Cerebellar cortex (tissue), 1 donor: ENCODE measurements around the gene CLCF1.

Experiments
- DNase-seq: peaks from one replicate; pipeline ENCODE4 v3.0.0-alpha.2; 2015; ENCODE audit warnings: low spot score

Gene CLCF1

GRCh38 chr11:67356387-67356863 lies 17.0 kb downstream of the CLCF1 start:
- no peak for DNase-seq

- no peak for DNase-seq
Measured at GRCh38 chr11:67355794-67356386, 17.5 kb downstream of the CLCF1 start.

- no peak for DNase-seq
Measured at GRCh38 chr11:67355023-67355793, 18.2 kb downstream of the CLCF1 start.

DNA sequence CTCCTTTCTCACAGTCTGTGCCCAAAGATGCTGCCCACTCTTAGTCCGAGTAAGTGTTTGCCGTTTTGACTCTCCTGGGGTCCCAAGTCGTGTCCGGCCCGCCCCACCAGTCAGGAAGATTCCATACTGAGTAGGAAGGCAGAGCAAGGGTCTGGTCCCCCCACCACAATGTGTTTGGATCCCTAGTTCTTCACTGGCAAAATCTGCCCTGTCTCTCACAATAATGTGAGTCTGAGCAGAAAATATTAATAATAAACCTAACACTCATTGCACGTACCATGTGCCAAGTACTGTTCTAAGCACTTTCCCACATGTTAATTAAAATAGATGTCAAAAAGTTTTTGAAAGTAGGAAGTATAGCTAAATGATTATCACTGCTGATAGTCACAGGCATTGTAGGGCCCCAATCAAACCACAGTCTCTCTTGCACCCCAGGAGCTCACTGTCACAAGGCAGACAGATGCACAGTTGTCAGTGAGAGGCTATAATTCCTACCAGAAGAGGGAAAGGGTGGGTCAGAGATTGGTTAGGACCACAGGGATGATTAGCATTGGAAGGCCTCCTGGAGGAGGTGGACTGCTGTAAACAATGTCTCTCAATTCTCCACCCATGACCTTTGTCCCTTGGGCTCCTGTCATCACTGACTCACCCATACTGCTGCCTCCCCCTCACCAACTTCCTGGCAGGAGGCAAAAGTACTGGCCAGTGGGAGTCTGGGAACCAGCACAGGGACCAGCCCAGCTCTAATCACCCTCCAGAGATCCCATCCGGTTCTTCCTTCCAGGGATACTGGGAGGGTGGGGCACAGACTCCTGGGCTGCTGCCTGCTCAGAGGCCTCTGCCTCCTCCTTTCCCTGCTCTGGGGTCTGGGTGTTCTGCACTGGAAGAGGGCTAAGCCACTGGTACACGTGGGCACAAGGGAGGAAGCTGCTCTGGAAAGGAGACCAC lies 19.0 kb downstream of the CLCF1 start:
- DNase-seq: peak; percentile 26

- peak; percentile 96 for DNase-seq
Measured at GRCh38 chr11:67353317-67354074, 19.9 kb downstream of the CLCF1 start, which contains the start of gene POLD4. POLD4 (minus strand) TSS chr11:67353546; CDS start chr11:67353399, 147 bp downstream.

DNA sequence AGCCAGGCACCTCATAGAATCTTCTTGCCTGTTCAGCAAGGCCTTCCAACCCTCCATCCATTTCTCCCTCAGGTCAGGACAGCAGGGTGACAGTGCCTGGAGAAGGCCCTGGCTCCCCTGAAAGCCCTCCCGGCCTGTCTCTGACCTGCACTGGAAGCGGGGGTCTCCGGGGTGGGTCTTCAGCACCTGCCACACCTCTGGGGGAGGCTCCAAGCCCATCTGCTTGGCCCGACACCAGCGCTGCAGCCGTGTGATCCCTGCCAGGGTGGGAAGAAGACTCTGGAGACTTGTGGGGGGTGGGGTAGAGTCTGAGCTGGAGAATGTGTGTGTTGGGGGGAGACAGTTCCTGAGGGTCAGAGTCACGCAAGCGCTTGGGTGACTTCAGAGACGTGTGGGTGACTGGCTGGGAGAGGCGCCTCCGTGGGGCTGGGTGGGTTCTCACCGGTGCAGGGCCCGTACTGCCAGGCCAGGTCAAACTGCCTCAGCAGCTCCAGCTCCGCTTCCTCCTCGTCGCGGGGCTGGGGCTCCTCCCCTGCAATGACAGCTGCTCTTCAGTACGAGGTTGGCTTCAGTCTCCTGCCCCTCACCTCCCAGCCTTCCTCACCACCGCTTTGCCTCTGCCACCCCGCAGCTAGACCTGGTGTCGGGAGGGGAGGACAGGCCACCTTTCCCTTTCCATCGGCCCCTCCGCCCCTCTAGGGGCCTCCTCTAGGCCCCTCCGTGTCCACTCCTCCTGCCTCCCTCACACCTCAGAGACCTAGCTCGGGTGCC lies 20.7 kb downstream of the CLCF1 start:
- DNase-seq: no peak

DNA sequence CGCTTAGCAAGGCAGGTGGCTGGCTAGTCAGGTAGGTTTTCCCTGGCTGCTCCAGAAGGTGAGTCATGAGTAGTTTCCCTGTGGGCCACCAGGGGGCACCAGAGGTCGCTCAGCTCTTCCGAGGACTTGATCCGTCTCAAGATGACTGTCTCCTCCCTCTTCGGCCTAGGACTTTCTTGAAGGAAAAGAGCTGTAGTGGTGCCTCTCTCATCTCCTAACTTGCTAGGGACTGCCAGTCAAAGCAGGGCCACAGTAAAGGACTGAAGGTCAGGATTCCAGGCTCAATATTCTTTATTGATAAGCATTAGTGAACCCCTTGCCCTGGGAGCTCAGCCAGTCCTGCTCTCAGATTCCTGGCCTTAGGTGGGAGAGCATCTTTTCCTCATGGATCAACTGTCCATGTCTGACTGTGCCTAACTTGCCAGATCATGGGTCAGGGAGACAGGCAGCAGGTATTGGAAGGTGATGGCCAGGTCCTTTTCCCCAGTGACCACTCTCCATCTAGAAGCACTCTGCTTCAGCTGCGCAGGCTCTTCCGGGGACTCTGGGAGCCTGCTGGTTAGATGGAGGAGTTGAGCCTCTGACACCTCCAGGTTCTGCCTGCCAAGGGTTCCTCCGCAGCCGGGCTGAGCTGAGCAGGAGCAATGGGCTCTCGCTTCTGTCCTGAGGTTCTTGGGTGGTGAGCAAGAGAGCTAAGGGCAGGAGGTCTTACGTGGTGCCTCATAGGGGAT lies 22.0 kb downstream of the CLCF1 start:
- peak; percentile 86 for DNase-seq

- DNase-seq: no peak
Measured at GRCh38 chr11:67349928-67350465, 23.4 kb downstream of the CLCF1 start.

DNA sequence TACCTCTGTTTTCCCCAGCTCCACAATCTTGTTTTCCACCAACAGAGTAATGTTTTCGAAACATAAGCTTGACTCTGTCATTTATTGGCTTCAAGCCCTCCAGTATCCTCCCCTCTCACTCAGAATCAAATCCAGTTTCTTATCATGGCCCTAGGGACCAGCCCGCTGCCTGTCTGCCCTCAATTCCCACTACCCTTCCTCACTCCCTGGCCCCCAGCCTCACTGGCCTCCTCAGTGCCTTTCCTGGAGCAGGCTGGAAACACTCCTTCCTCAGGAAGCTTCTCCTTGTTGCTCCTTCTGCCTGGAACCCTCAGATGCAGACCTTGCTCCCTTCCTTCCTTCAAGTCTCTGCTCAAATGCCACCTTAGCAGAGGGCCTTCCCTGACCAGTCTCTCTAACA lies 23.9 kb downstream of the CLCF1 start:
- no peak for DNase-seq

GRCh38 chr11:67349036-67349435 lies 24.4 kb downstream of the CLCF1 start:
- no peak for DNase-seq

GRCh38 chr11:67347964-67348749 lies 25.2 kb downstream of the CLCF1 start:
- DNase-seq: no peak

DNA sequence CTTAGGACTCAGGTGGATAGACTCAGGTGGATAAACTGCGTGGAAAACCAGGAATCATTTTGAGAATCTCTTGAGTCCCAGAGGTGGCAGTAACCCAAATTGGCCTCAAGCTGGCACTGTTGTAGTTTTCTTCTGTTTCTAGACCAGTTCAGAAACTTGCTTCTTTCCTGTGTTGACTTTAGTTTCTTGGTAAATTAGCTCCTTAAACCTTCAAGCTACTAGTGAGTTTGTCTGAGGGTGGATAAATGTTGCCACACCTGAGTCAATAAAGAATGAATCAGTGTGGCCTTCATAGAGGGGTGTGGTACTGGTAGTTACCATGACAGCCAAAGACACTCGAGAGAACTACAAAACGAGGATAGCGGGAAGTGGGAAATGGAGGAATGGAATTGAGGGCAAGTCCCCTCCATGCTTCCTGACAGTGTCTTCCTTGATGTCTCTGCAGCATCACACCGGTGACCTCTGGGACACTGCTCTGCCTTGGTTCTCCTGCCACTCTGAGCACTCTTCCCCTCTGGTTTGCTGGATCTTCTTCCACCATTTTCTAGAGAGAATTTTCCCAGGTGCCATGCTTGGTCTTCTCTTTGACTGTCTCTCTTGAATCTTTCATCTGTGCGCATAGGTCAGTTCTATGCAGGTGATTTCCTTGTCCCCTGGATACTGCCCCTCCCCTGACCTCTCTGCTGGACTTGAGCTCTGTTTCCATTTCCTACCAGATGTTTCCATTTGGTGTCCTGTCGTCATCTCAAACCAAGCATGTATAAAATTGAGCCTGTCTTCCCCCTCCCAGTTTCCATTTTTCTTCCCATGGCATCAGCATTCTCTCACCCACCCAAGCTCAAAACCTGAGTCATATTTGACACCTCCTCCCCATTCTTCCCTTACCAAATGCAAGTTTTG lies 27.2 kb downstream of the CLCF1 start:
- peak; percentile 52 for DNase-seq

GRCh38 chr11:67345247-67345919 lies 28.0 kb downstream of the CLCF1 start:
- no peak for DNase-seq

- DNase-seq: no peak
Measured at GRCh38 chr11:67344264-67344663, 29.1 kb downstream of the CLCF1 start.

GRCh38 chr11:67337257-67337656 lies 36.1 kb downstream of the CLCF1 start:
- no peak for DNase-seq

GRCh38 chr11:67332081-67332691 lies 41.2 kb downstream of the CLCF1 start:
- DNase-seq: no peak

- no peak for DNase-seq
Measured at GRCh38 chr11:67323526-67323925, 49.9 kb downstream of the CLCF1 start.
